ENCODE results near the gene LRRK1. TPM values are rescaled to one million over a fixed set of nuclear protein-coding genes. Genes with fewer than 3 reads are reported as not detected.

The LRRK1 gene
- polyA plus RNA-seq, 1 donor (not counting 4 experiments of a cell fraction or from before 2014, with no cell fraction given) = 6.2 TPM

DNA sequence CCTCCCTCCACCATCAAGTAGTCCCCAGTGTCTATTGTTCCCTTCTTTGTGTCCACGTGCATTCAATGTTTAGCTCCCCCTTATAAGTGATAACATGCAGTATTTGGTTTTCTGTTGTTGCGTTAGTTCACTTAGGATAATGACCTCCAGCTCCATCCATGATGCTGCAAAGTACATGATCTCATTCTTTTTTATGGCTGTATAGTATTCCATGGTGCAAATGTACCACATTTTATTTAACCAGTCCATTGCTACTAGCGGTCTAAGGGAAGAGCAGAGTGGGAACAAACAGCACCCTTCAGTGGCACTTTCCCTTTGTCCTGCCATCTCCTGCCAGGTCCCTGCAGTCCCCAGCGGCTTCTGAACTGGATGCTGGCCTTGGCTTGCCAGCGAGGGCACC lies 69.1 kb downstream of the LRRK1 start:
- Histone ChIP-seq H3K4me2 (ENCODE audit: control insufficient read depth, extremely low read depth, insufficient read depth, low read depth, low read length) (no peak overlapping the region), H3K9me1 (ENCODE audit: control insufficient read depth, extremely low read depth, insufficient read depth, low read length) (no peaks in the 10 kb centered on the region), H3K4me1 (ENCODE audit: control insufficient read depth, extremely low read depth, insufficient read depth, low read length) (no peaks in the 10 kb centered on the region), H2AFZ (ENCODE audit: control insufficient read depth, low read length) (no peak overlapping the region), H3K4me3 (ENCODE audit: control insufficient read depth in 2 of 3, extremely low read depth in 1 of 3, insufficient read depth in 2 of 3, low read depth in 1 of 3, low read length in 3 of 3) (no peak overlapping the region), H3K27me3 (ENCODE audit: control insufficient read depth, extremely low read depth, insufficient read depth, low read length) (no peaks in the 10 kb centered on the region), H3K27ac (ENCODE audit: control insufficient read depth, insufficient read depth, low read length) (no peak overlapping the region), H3K9ac (ENCODE audit: control insufficient read depth, extremely low read depth, insufficient read depth, low read length) (no peak overlapping the region), H4K20me1 (ENCODE audit: control insufficient read depth, extremely low read depth, insufficient read depth, low read length) (no peaks in the 10 kb centered on the region), H3K36me3 (ENCODE audit: control insufficient read depth in 2 of 2, extremely low read depth in 1 of 2, insufficient read depth in 2 of 2, low read length in 2 of 2) (peaks cover 5 to 7% of the 10 kb centered on the region in 2 experiments), H3K79me2 (ENCODE audit: control insufficient read depth, insufficient read depth, low read length) (no peaks in the 10 kb centered on the region), H3K9me3 (ENCODE audit: control insufficient read depth, low read depth, low read length) (no peaks in the 10 kb centered on the region)
- FAIRE-seq = no peak
- DNase-seq (ENCODE audit: low read depth, low spot score) = no peak
- dilution Hi-C loops (cut with MboI; ENCODE audit: extremely low pct_ligation_motif_present, low sequenced_read_pairs) = no loop called here
- TF ChIP-seq, protein P1, sequence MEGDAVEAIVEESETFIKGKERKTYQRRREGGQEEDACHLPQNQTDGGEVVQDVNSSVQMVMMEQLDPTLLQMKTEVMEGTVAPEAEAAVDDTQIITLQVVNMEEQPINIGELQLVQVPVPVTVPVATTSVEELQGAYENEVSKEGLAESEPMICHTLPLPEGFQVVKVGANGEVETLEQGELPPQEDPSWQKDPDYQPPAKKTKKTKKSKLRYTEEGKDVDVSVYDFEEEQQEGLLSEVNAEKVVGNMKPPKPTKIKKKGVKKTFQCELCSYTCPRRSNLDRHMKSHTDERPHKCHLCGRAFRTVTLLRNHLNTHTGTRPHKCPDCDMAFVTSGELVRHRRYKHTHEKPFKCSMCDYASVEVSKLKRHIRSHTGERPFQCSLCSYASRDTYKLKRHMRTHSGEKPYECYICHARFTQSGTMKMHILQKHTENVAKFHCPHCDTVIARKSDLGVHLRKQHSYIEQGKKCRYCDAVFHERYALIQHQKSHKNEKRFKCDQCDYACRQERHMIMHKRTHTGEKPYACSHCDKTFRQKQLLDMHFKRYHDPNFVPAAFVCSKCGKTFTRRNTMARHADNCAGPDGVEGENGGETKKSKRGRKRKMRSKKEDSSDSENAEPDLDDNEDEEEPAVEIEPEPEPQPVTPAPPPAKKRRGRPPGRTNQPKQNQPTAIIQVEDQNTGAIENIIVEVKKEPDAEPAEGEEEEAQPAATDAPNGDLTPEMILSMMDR (optimal IDR thresholded peaks at IDR 0.05 in 1 of 3, IDR thresholded peaks at IDR 0.05 in 1 of 3, conservative IDR thresholded peaks at IDR 0.05 in 1 of 3; ENCODE audit: extremely low read depth in 1 of 3, insufficient read depth in 2 of 3, low read length in 3 of 3) = no peak
- no peak for TF ChIP-seq EZH2 (IDR thresholded peaks at IDR 0.05; ENCODE audit: low read length)

DNA sequence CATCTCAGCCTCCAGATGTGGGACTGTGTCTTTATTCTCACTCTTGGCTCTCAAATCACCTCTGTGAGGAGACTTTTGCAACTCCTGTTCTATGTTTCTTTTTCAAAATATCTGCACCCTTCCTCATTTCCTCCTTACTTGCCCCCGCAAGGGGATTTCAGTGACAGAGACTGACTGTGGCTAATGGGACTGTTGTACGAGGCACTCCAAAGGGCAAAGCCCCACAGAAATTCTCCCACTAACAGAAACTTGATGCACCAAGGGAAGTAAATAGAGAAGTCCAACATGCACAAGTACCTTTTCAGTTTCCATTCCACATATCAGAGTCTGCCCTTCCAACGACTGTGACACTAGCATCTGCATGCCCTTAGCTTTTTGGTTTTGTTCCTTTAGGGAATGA lies 69.7 kb downstream of the LRRK1 start:
- Histone ChIP-seq H3K4me2 (ENCODE audit: control insufficient read depth, extremely low read depth, insufficient read depth, low read depth, low read length) (no peak overlapping the region), H3K4me1 (ENCODE audit: control insufficient read depth, extremely low read depth, insufficient read depth, low read length) (no peaks in the 10 kb centered on the region), H3K27me3 (ENCODE audit: control insufficient read depth, extremely low read depth, insufficient read depth, low read length) (no peaks in the 10 kb centered on the region), H2AFZ (ENCODE audit: control insufficient read depth, low read length) (no peak overlapping the region), H3K27ac (ENCODE audit: control insufficient read depth, insufficient read depth, low read length) (no peak overlapping the region), H4K20me1 (ENCODE audit: control insufficient read depth, extremely low read depth, insufficient read depth, low read length) (no peaks in the 10 kb centered on the region), H3K4me3 (ENCODE audit: control insufficient read depth in 2 of 3, extremely low read depth in 1 of 3, insufficient read depth in 2 of 3, low read depth in 1 of 3, low read length in 3 of 3) (no peak overlapping the region), H3K9me1 (ENCODE audit: control insufficient read depth, extremely low read depth, insufficient read depth, low read length) (no peaks in the 10 kb centered on the region), H3K36me3 (ENCODE audit: control insufficient read depth in 2 of 2, extremely low read depth in 1 of 2, insufficient read depth in 2 of 2, low read length in 2 of 2) (peaks cover 5 to 7% of the 10 kb centered on the region in 2 experiments), H3K79me2 (ENCODE audit: control insufficient read depth, insufficient read depth, low read length) (no peaks in the 10 kb centered on the region), H3K9me3 (ENCODE audit: control insufficient read depth, low read depth, low read length) (no peaks in the 10 kb centered on the region), H3K9ac (ENCODE audit: control insufficient read depth, extremely low read depth, insufficient read depth, low read length) (no peak overlapping the region)
- dilution Hi-C loops (cut with MboI; ENCODE audit: extremely low pct_ligation_motif_present, low sequenced_read_pairs) = no loop called here
- TF ChIP-seq, protein P1 (optimal IDR thresholded peaks at IDR 0.05 in 1 of 3, IDR thresholded peaks at IDR 0.05 in 1 of 3, conservative IDR thresholded peaks at IDR 0.05 in 1 of 3; ENCODE audit: extremely low read depth in 1 of 3, insufficient read depth in 2 of 3, low read length in 3 of 3) = no peak
- TF ChIP-seq EZH2 (IDR thresholded peaks at IDR 0.05; ENCODE audit: low read length) = no peak
- FAIRE-seq (no peak), DNase-seq (ENCODE audit: low read depth, low spot score) (no peak)
